GM19025 (cell line): ENCODE measurements around the gene OR2T8.

ENCODE experiments used
- ATAC-seq: cut with Tn5 transposase; IDR thresholded peaks from one replicate; pipeline ENCODE4 v1.9.1; 2021; ENCODE audit warnings: mild to moderate bottlenecking, low read depth, moderate library complexity; ENCODE audit not compliant: unreplicated experiment

Gene OR2T8

DNA sequence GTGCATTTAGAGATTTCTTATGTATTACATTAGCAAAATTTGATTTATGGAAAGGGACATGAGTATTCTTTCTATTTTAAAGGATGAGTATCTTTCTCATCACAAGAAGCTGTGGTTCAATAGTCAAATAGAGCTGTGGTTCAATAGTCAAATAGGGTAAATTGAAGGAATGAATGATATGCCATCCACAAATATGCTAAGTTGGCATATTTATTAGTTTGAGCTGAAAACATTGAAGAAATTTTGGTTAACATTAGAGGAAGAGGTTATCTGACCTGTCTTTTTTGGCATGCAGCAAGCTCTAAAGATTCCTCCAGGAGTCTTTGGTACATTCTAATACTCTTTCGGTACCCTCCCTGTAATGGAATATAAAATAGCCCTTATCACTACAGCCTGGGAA is 33.4 kb downstream of the OR2T8 start:
- ATAC-seq = no peak

DNA sequence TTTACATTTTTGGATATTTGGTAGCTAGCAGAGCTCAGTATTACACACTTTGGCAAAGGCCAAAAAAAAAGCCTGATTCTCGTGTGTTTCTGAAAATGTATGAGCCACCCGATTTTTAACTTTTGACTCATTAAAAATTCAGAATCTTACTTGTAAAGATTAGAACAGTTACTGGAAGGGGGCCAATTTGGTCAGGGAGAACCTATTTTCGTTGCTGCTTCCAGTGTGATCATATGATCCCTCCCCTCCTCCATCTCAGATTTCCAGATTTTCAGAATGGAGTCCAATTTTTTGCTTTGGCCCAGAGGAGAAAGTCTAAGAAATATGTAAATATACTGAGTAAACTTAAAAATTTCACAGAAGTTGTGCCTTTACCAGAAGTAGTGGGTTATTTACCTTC is 41.7 kb downstream of the OR2T8 start:
- ATAC-seq = no peak

DNA sequence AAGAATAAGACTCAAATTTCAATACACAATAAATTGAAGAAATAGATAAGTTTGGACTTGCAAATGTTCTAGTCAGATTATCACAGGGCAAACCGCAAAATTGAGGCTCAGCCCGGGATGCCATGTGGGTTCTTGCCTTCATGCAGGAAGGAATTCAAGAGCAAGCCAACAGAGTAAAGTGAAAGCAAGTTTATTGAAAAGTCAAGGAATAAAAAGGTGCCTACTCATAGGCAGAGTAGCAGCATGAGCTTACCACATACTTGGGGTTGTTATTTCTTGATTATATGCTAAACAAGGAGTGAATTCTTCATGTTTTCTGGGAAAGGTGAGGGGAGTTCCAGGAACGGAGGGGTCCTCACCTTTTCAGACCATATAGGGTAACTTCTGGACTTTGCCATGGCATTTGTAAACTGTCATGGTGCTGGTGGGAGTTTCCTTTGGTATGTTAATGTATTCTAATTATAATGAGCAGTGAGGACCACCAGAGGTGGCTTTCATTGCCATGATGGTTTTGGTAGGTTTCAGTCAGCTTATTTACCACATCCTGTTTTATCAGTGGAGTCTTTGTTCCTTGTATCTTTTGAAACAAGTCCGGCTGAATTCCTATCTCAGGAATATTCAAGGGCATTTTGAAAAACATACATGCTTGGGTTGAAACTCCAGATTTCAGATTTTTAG is 43.0 kb downstream of the OR2T8 start:
- no peak for ATAC-seq

DNA sequence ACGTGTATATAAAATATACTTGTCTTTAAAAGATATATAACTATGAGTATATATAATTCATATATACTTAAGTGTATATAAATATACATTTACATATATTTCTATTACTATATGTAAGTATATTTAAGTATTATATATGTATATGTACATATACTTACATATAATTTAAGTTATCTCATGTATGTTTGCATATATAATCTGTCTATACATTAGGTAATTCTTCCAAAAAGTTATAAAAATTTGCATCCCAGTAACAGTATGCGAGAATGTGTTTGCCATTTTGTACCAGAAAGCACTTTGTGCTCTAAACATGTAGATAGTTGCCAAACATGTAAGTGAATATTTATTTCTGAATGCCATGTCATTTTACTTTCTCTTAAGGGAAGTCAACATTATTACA is 44.9 kb downstream of the OR2T8 start, which contains the start of gene OR2AK2:
Gene OR2AK2, plus strand, starts transcription at position 301 of the 400 bp plus-strand sequence. CDS start 144 bp downstream, outside the sequence.
- ATAC-seq = no peak

DNA sequence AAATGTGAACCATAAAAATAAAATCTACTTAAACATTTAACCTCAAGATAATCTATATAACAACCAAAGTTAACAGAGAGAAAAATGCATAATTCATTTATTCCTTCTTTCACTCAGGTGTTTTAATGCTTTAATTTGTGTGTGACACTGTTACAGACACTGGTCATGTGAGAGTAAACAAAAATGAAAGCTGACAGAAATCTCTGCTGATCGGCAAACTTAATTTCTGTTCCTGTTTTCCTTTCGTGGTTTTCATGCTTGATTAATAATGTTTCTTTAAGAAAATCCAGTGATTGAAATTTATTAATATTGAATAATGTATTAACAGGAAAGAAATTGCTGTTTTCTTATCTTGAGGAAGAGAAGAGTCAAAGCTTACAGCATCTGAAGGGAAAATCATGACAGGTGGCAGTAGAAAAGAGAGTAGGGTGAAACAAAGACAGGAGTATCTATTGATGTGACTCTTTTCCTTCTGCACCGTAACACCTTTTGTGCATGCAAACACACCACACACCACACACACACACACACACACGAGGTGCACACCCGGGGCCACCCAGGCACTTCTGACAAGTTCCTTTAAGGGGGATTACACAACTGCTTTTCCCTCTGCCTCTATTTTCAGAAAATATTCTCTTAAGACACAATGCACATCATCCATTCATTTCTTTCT is 46.6 kb downstream of the OR2T8 start:
- ATAC-seq = no peak
